NCI-H510A treated with DMSO at 0.1 percent for 48 hours (cell line): ENCODE results near the gene CLEC1B.
A peak's percentile ranks its signal among the peaks of the same experiment; 100 is the strongest.
"Not testable (repeated sequence)": the region's sequence is repeated elsewhere in the genome, so short reads cannot be mapped to it uniquely, and the experiment has no call there.

Experiments used
- DNase-seq: peaks from one replicate; lab custom pipeline; 2025; lab: John Stamatoyannopoulos, UW

Gene CLEC1B

GRCh38 chr12:9974731-9975130 lies 24.2 kb downstream of the CLEC1B start:
- DNase-seq = not testable (repeated sequence)

- no peak for DNase-seq
Measured at GRCh38 chr12:9973949-9974348, 25.0 kb downstream of the CLEC1B start.

- DNase-seq = no peak
Measured at GRCh38 chr12:9971181-9971580, 27.7 kb downstream of the CLEC1B start, which contains the start of gene CLEC12A. CLEC12A (plus strand) TSS chr12:9971409; CDS start chr12:9971597, 188 bp downstream.

- peak; percentile 75 for DNase-seq
Measured at GRCh38 chr12:9969673-9970072, 29.2 kb downstream of the CLEC1B start.

GRCh38 chr12:9961901-9962300 lies 37.0 kb downstream of the CLEC1B start:
- DNase-seq = no peak

- no peak for DNase-seq
Measured at GRCh38 chr12:9961106-9961505, 37.8 kb downstream of the CLEC1B start.

- no peak for DNase-seq
Measured at GRCh38 chr12:9960590-9960989, 38.3 kb downstream of the CLEC1B start.

GRCh38 chr12:9957834-9958233 lies 41.1 kb downstream of the CLEC1B start:
- DNase-seq = no peak

- not testable (repeated sequence) for DNase-seq
Measured at GRCh38 chr12:9952954-9953729, 45.8 kb downstream of the CLEC1B start.

GRCh38 chr12:9951026-9951675 lies 47.8 kb downstream of the CLEC1B start:
- DNase-seq = no peak

GRCh38 chr12:9948606-9949296 lies 50.2 kb downstream of the CLEC1B start:
- DNase-seq = no peak

GRCh38 chr12:9947674-9948073 lies 51.2 kb downstream of the CLEC1B start:
- DNase-seq = no peak

GRCh38 chr12:9944391-9944790 lies 54.5 kb downstream of the CLEC1B start:
- no peak for DNase-seq

GRCh38 chr12:9943240-9943639 lies 55.7 kb downstream of the CLEC1B start:
- DNase-seq = peak; percentile 27
